H9 (cell line): Measurements from ENCODE around the gene RPS17. TPM values are rescaled to one million over a fixed set of nuclear protein-coding genes. Genes with fewer than 3 reads are reported as not detected.

ENCODE experiments used
- DNase-seq: peaks from one replicate; pipeline ENCODE4 v3.0.0-alpha.2; 2017
- H2AFZ ChIP-seq: one replicate; pipeline ENCODE4 v1.6.1; 2013; ENCODE audit warnings: mild to moderate bottlenecking, low read length, control low read depth, moderate library complexity
- H2AK5ac ChIP-seq: 2 replicates; pipeline ENCODE4 v1.6.1; 2013; ENCODE audit warnings: low read length, control low read depth, mixed read lengths; ENCODE audit not compliant: insufficient read length
- H2BK120ac ChIP-seq: one replicate; pipeline ENCODE4 v1.6.1; 2013; ENCODE audit warnings: low read depth, mild to moderate bottlenecking, low read length, control low read depth, inconsistent platforms; ENCODE audit not compliant: poor library complexity, severe bottlenecking
- H2BK12ac ChIP-seq: 2 replicates; pipeline ENCODE4 v1.6.1; 2013; ENCODE audit warnings: low read length, control low read depth, mixed read lengths, low read depth; ENCODE audit not compliant: insufficient read length
- H2BK15ac ChIP-seq: 2 replicates; pipeline ENCODE4 v1.6.1; 2013; ENCODE audit warnings: low read depth, low read length, control low read depth
- H2BK20ac ChIP-seq: one replicate; pipeline ENCODE4 v1.6.1; 2013; ENCODE audit warnings: low read depth, mild to moderate bottlenecking, low read length, control low read depth, inconsistent platforms; ENCODE audit not compliant: poor library complexity, severe bottlenecking
- H2BK5ac ChIP-seq: 2 replicates; pipeline ENCODE4 v1.6.1; 2013; ENCODE audit warnings: low read length, control low read depth, mixed read lengths; ENCODE audit not compliant: insufficient read length
- H3K14ac ChIP-seq: 2 replicates; pipeline ENCODE4 v1.6.1; 2013; ENCODE audit warnings: low read length, control low read depth; ENCODE audit not compliant: insufficient read depth
- H3K18ac ChIP-seq: 2 replicates; pipeline ENCODE4 v1.6.1; 2013; ENCODE audit warnings: low read depth, mild to moderate bottlenecking, mixed read lengths, low read length, control low read depth; ENCODE audit not compliant: insufficient read length
- H3K23ac ChIP-seq: 2 replicates; pipeline ENCODE4 v1.6.1; 2013; ENCODE audit warnings: low read length, control low read depth, mixed read lengths, low read depth; ENCODE audit not compliant: insufficient read length
- H3K23me2 ChIP-seq: 2 replicates; pipeline ENCODE4 v1.6.1; 2013; ENCODE audit warnings: low read depth, mild to moderate bottlenecking, mixed read lengths, low read length, control low read depth; ENCODE audit not compliant: insufficient read length, poor library complexity, severe bottlenecking
- H3K27ac ChIP-seq: 2 replicates; pipeline ENCODE4 v1.5.1; 2013; ENCODE audit warnings: low read length, control low read depth, mixed read lengths, low read depth; ENCODE audit not compliant: insufficient read length
- H3K27me3 ChIP-seq: 2 replicates; pipeline ENCODE4 v1.6.1; 2013; ENCODE audit warnings: low read length, control low read depth, inconsistent platforms; ENCODE audit not compliant: insufficient read depth
- H3K4ac ChIP-seq: 2 replicates; pipeline ENCODE4 v1.6.1; 2013; ENCODE audit warnings: low read depth, mild to moderate bottlenecking, control low read depth, inconsistent platforms, low read length, moderate library complexity
- H3K4me1 ChIP-seq: 2 replicates; pipeline ENCODE4 v1.6.1; 2013; ENCODE audit warnings: low read length, control low read depth, inconsistent platforms; ENCODE audit not compliant: insufficient read depth
- H3K4me2 ChIP-seq: 2 replicates; pipeline ENCODE4 v1.6.1; 2013; ENCODE audit warnings: low read length, control low read depth, mixed read lengths; ENCODE audit not compliant: insufficient read length, insufficient read depth
- H3K56ac ChIP-seq: 2 replicates; pipeline ENCODE4 v1.6.1; 2013; ENCODE audit warnings: low read depth, mild to moderate bottlenecking, mixed read lengths, low read length, control low read depth; ENCODE audit not compliant: insufficient read length
- H3K79me1 ChIP-seq: 2 replicates; pipeline ENCODE4 v1.6.1; 2013; ENCODE audit warnings: low read depth, mild to moderate bottlenecking, moderate library complexity, low read length, control low read depth, inconsistent platforms; ENCODE audit not compliant: insufficient read depth, poor library complexity, severe bottlenecking
- H3K79me2 ChIP-seq: 2 replicates; pipeline ENCODE4 v1.6.1; 2013; ENCODE audit warnings: low read length, control low read depth, inconsistent platforms; ENCODE audit not compliant: insufficient read depth
- H3K9ac ChIP-seq: 2 replicates; pipeline ENCODE4 v1.6.1; 2013; ENCODE audit warnings: low read length, control low read depth, mixed read lengths; ENCODE audit not compliant: insufficient read length; ENCODE audit errors: extremely low read depth
- H3K9me3 ChIP-seq: one replicate; pipeline ENCODE4 v1.6.1; 2013; ENCODE audit warnings: low read depth, low read length, inconsistent platforms; ENCODE audit not compliant: control insufficient read depth
- H3T11ph ChIP-seq: one replicate; pipeline ENCODE4 v1.6.1; 2013; ENCODE audit warnings: mild to moderate bottlenecking, low read length, control low read depth, inconsistent platforms
- H4K20me1 ChIP-seq: one replicate; pipeline ENCODE4 v1.6.1; 2013; ENCODE audit not compliant: control insufficient read depth, insufficient read length, insufficient read depth
- H4K5ac ChIP-seq: 2 replicates; pipeline ENCODE4 v1.6.1; 2013; ENCODE audit warnings: low read depth, mild to moderate bottlenecking, mixed read lengths, low read length, control low read depth; ENCODE audit not compliant: insufficient read length
- H4K8ac ChIP-seq: replicated peaks from 2 replicates; pipeline ENCODE4 v1.6.1; 2013; ENCODE audit warnings: low read length, control low read depth, mixed read lengths, low read depth; ENCODE audit not compliant: insufficient read length
- H4K91ac ChIP-seq: 2 replicates; pipeline ENCODE4 v1.6.1; 2013; ENCODE audit warnings: low read depth, mild to moderate bottlenecking, moderate library complexity, mixed read lengths, low read length, control low read depth; ENCODE audit not compliant: insufficient read length
- H3K27ac Mint-ChIP-seq, 3 experiments: 2 replicates in 2 of 3; 3 replicates in 1 of 3; pipeline ENCODE4 v1.8.0; 2020 to 2021; ENCODE audit warnings: mixed read lengths in 3 of 3, mild to moderate bottlenecking in 1 of 3, moderate library complexity in 1 of 3
- H3K27me3 Mint-ChIP-seq: 2 replicates; pipeline ENCODE4 v1.8.0; 2021; ENCODE audit warnings: low read depth, mild to moderate bottlenecking, moderate library complexity, mixed read lengths
- H3K36me3 Mint-ChIP-seq, 3 experiments: 2 replicates in 2 of 3; 3 replicates in 1 of 3; pipeline ENCODE4 v1.8.0; 2020 to 2021; ENCODE audit warnings: low read depth in 3 of 3, mixed read lengths in 3 of 3; ENCODE audit not compliant: insufficient read depth in 1 of 3
- H3K4me1 Mint-ChIP-seq, 2 experiments: 2 replicates each; pipeline ENCODE4 v1.8.0; 2020; ENCODE audit warnings: mixed read lengths in 2 of 2
- H3K4me3 Mint-ChIP-seq, 2 experiments: 2 replicates in 1 of 2; 3 replicates in 1 of 2; pipeline ENCODE4 v1.8.0; 2020 to 2021; ENCODE audit warnings: mild to moderate bottlenecking in 2 of 2, mixed read lengths in 2 of 2, moderate library complexity in 1 of 2
- H3K9me3 Mint-ChIP-seq, 2 experiments: 2 replicates in 1 of 2; 3 replicates in 1 of 2; pipeline ENCODE4 v1.8.0; 2020; ENCODE audit warnings: mild to moderate bottlenecking in 2 of 2, mixed read lengths in 2 of 2, moderate library complexity in 1 of 2
- CTCF ChIP-seq: fragments of 200-600 bp; sonication (generic); conservative IDR thresholded peaks from 3 replicates; pipeline ENCODE4 v1.8.0; 2021; ENCODE audit warnings: antibody characterized with exemption, mild to moderate bottlenecking
- WGBS: extraction: QIAGEN DNeasy Blood & Tissue Kit; methylation state at CpG from one replicate; pipeline ENCODE4 v1.1.7; 2013; ENCODE audit warnings: missing lambda C conversion rate, low lambda C conversion rate, mixed read lengths; ENCODE audit not compliant: insufficient read length; ENCODE audit errors: extremely low coverage; 5-methylcytosine and 5-hydroxymethylcytosine counted together
- total RNA-seq: library from RNA; stranded (reverse); gene quantifications from 2 replicates; pipeline ENCODE4 v1.2.1, GENCODE V29; 2021

RPS17 gene
- total RNA-seq, 1 experiment from 2014 or later: 2,597 TPM

DNA sequence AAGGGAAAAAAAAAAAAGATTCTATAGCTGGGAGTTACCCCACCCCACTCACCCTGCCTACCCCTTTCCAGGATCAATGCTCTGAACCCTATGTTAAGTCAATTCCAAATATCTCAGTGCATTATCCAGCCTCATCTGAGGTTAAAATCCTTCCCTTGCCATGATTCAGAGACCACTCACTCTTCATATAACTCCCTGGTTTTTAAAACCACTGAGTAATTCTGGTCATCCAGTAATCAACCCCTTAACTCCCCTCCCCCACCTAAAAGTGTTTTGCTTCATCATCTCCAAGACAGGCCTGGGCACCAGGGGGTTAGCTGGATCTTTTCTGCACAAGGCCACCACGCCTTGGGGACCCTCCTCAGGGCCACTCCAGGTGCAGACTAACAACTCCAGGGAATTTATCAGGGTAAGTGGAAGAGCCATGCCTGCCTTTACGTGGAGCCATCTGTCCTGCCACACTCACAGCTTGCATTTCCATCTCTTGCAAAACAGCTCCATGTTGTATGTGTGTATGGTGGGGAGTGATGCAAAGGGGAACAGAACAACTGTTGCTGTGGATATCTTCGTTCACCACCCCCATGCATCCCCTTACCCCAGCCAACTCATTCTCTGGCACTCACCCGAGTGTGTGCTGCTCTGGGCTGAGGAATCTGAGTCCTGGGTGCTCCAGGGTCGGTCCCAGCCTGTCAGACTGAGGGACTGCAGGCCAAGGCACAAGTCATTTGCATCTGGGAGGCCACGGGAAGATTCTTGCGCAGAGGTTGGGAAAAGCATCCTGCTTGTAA is 30.7 kb upstream of the RPS17 start:
- H3K79me1 ChIP-seq: no peaks in the 10 kb centered on the region
- H2BK12ac ChIP-seq: no peak overlapping the region
- peak overlapping the region in 1 of 2 experiments; percentile 70; a peak in 4 of 5 replicates for H3K4me3 Mint-ChIP-seq
- H3K27ac ChIP-seq: no peak overlapping the region
- no peaks in the 10 kb centered on the region; the same call in 1 of the 2 replicates for H3K4me1 ChIP-seq
- peak overlapping the region; percentile 26; the same call in 1 of the 2 replicates for H3K14ac ChIP-seq
- no peak for TF ChIP-seq CTCF
- no peak overlapping the region for H4K8ac ChIP-seq
- H3K36me3 Mint-ChIP-seq: no peaks in the 10 kb centered on the region
- H3K27me3 ChIP-seq: no peaks in the 10 kb centered on the region
- peak overlapping the region in 1 of 3 experiments; percentile 71; a peak in 1 of 7 replicates for H3K27ac Mint-ChIP-seq
- no peak overlapping the region for H3K23ac ChIP-seq
- H3K9ac ChIP-seq: no peak overlapping the region
- no peak overlapping the region for H3K56ac ChIP-seq
- peaks cover 17 to 26% of the 10 kb centered on the region in 2 experiments for H3K4me1 Mint-ChIP-seq
- no peak overlapping the region for H3T11ph ChIP-seq
- no peak overlapping the region for H3K4ac ChIP-seq
- H2BK5ac ChIP-seq: no peak overlapping the region
- no peaks in the 10 kb centered on the region for H3K79me2 ChIP-seq
- H2BK15ac ChIP-seq: no peak overlapping the region
- peaks cover 4% of the 10 kb centered on the region for H3K23me2 ChIP-seq
- no peak overlapping the region for H2BK120ac ChIP-seq
- H3K9me3 ChIP-seq: no peaks in the 10 kb centered on the region
- no CpG with 5 or more reads among the region's 7 CpGs for WGBS
- no peaks in the 10 kb centered on the region for H4K20me1 ChIP-seq
- no peak overlapping the region for H4K5ac ChIP-seq
- no peak overlapping the region for H3K18ac ChIP-seq
- no peak overlapping the region for H2AK5ac ChIP-seq
- no peak overlapping the region for H2BK20ac ChIP-seq
- peak overlapping the region; percentile 63 for H3K4me2 ChIP-seq
- H3K9me3 Mint-ChIP-seq: no peaks in the 10 kb centered on the region
- H4K91ac ChIP-seq: no peak overlapping the region
- no peak overlapping the region for H2AFZ ChIP-seq
- H3K27me3 Mint-ChIP-seq: peaks cover 21% of the 10 kb centered on the region
- DNase-seq: peak; percentile 43
